GM21390 (cell line): ENCODE results near the gene CFL1.

Experiments used
- ATAC-seq: cut with Tn5 transposase; IDR thresholded peaks from one replicate; pipeline ENCODE4 v1.9.1; 2021; ENCODE audit not compliant: unreplicated experiment

Gene CFL1

DNA sequence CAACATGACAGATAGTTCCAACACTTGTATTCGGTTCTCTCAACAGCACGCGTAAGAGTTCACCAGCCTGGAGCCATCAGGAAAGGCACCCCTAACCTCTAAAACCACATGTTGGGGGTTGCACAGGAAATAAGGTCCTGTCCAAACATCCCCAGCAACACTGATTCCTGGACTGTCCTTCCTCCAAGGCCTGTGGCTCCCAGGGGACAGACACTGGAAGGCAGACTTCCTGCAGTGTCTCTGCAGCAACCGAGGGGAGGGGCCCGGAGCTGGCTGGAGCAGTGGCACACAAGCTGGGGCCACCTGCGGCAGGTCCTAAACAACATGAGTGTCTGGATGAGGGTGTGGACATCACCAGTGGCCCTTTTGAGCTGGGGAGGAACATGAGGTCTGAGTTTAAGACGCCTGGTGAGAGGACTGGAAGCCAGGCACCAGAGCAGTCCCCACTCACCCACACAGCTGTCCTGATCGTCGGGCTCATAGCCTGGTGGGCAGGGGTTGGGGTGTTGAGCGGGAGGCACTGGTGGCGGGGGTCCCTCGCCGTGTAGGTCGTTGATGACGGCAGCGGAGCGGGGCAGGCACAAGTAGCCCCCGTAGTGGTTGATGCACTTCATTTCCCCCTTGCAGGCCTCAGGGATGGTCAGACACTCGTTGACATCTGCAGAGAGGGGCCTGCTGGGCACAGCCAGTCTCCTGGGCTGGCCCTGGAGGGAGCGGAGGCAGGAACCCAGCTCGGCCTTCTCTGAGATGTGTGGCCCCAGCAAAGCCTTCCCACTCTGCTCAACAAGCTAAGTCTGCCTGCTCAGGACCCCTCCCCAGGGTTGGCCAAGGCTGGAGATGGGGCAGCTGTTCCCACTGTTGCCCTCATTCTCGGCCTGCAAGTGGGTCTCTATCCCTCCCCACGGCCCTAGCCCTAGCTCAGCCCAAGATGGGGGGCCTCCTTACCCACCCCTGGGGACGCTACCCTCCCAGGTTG, 13.0 kb upstream of the CFL1 start:
- ATAC-seq = no peak

DNA sequence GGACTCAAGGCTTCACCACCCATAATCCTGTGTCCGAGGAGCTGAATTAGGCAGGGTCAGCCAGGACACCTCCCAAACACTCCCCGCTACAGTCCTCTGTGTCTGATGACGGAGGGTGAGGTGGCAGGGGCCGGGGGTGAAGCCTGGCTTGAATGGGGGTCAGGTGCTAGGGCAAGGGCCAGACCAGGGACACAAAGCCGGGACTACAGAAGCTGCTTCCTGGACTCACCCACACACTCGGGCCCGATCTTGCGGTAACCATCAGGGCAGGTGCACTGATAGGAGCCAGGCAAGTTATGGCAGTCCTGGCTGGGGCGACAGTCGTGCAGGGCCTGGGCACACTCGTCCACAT, 12.3 kb upstream of the CFL1 start:
- no peak for ATAC-seq

DNA sequence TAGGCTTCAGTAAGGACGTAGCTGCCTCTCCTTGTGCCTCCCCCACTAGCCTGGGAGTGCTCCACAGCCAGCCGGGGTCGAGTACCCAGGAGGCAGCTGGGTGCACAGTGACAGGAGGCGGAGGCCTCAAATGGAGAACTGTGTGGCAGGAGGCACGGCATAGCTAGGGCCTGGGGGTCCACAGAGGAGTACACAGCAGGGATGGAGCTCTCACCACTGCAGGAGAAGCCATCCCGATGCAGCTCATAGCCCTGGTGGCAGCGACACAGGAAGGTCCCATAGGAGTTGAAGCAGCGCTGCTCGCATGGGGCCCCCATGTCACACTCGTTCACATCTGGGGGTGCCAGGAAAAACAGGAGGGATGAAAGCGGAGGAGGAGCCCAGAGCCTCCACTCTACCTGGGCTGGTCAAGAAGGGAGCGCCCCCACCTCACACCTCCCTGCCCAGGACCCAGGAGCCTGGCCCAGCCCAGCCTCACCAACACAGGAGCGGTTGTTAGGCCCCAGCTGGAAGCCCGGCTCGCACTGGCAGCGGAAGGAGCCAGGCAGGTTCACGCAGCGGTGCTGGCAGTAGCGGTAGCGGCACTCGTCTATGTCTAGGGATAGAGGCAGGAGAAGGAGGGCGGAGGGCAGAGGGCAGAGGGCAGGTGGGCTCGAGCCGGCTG, 11.8 kb upstream of the CFL1 start:
- ATAC-seq = no peak

DNA sequence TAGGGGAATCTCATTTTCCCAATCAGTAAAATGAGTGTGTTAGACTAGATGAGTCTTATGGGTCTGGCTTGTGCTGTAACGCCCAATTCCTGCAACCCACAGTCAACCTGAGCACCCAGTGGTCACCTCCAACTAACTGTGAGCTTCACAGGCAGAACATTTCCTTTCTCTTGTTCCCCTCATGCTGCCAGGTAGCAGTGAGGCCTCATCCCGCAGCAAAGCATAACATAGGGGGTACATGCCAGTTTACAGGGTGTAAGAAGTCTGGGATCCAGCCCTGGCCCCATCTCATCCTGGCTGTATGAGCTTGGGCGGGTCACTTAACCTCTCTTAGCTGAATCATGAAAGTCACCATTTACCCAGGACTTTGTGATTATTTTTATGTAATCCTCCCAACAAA, 10.9 kb upstream of the CFL1 start:
- no peak for ATAC-seq

DNA sequence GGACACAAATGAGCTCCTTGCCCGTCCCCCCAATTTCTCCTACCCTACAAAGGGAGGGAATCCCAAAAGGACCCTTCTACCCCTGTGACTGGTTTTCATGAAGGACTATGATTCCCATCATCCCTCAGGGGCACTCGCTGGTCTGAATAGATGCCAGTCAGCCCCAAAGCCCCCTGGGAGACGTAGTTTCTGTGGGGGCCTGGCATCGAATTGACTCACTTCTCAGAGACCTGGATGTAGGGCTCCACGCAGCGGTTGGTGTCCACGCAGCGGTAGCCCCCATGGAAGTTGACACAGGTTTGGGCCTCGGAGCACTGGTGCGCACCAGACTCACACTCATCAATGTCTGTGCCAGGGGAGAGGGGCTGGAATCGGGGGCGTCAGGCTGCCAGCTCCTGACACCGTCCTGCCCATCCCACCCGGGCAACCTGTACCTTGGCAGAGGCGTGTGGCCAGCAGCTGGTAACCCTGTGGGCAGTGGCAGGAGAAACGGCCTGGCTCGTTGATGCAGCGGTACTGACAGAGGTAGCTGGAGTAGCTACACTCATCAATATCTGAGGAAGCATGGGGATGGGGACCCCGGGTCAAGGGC, 10.2 kb upstream of the CFL1 start:
- no peak for ATAC-seq

DNA sequence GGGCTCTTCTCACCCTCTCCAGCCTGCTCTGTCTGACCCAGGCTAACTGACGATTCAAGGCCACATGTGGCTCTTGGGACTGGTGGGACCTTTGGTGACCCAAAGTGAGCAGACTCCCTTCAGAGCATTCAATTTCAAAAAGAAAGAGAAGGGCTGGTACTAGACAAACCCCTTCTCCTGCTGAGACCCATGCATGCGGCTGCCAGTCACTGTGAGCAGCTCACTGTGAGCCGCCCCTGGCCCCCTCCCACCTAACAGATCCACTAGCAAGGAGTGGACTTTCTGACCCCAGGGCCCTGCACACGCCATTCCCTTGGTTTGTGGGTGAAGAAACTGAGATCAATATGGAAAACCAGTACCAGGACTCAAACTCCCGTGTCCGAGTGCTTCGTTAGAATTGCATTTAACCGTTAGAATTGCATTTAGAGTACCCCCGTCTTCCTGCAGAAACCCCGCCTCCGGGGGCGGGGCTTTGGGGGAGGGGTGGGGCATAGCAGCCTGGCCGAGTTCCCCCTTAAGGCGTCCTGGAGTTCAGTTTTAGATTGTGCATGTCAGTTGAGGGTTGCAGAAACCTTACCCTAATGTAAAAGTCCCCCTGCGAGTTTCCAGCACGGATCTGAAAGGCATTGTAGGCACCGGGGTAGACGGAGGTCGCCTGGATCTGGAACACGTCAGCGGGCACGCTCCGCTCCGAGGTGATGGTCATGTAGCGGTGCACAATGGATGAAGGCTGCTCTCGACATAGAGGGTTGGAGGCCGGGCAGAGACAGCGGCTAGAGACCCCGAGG, 9.5 kb upstream of the CFL1 start:
- ATAC-seq = no peak

DNA sequence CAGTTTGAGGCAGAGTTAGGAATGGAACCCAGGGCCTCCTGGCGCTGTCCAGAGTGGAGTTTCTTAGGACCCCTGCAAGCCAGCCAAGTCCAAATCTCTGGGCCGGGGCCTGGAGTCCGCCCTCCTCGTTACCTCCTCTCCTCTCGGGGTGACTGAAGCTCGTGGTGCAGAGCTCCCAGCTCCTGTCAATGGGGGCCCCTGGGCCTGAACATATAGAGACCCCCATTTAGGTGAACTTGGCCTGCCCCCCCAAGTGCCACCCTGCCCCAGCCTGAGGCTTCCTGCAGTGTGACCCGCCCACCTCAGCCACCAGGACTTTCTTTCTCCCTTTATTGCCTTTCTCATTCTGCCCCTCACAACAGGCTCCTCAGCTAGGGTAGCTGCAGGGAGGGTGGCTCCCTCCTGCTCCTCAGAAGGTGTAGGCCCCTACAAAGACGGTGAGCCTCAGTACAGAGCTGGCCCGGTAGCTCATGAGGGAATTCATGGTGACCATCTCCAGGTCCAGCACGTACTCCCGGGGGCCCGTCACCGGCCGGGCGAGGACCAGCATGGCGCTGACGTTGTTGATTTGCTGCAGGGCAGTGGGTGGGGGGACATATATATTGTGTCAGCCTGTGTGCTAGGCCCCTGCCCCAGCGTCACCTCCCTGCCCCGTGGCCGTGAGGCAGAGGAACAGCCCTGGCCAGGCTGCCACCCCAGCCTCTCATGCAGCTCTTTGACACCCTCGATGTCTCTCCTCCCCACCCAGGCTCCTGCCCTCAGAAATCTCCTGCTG, 8.7 kb upstream of the CFL1 start:
- no peak for ATAC-seq

DNA sequence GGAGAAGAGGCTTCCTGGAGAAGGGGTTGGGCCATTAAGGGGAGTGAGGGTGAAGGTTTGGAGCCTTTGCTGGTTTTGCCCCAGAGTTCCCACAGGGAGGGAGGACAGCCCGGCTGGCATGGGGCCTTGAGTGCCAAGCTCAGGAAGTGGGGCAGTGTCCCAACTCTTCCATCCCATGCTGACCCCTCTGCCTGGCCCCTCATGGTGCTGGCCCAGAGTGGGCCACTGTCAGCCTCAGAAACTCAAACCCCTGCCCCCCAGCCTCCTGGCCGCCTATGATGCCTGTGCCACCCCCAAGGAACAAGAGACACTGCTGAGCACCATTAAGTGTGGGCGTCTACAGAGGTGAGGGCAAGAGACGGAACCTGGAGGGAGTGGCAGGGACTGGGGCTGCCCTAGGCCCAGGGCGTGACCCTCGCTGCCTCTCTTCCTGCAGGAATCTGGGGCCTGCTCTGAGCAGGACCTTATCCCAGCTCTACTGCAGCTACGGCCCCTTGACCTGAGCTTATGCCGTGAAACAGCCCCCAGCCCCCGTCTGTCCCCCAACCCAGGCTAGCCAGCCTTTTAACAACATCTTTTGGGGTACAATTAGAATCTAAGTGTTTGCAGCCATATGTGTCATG, 7.7 kb upstream of the CFL1 start:
- no peak for ATAC-seq

DNA sequence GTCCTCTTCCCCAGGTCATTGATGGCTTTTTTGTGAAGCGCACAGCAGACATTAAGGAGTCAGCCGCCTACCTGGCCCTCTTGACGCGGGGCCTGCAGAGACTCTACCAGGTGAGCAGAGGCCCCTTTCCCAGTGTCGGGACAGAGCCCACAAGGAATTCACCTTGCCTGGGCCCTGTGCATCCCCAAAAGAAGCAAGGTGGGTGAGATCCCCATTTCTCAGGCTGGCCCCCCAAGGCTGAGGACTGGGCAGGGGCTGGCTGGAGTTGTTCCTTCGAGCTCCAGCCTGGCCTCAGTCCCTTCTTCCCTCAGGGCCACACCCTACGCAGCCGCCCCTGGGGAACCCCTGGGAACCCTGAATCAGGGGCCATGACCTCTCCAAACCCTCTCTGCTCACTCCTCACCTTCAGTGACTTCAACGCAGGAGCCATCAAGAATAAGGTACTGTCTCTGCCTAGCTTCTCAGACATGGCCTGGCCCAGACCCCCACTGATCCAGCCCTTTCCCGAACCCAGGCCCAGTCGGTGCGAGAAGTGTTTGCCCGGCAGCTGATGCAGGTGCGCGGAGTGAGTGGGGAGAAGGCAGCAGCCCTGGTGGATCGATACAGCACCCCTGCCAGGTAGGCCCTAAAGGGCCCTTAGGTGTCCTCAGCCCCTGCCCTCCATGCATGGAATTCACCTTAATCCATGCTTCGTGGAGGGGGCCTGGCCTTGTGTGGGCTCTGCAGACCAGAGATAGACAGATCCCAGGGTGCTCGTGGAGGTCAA, 6.9 kb upstream of the CFL1 start:
- no peak for ATAC-seq

DNA sequence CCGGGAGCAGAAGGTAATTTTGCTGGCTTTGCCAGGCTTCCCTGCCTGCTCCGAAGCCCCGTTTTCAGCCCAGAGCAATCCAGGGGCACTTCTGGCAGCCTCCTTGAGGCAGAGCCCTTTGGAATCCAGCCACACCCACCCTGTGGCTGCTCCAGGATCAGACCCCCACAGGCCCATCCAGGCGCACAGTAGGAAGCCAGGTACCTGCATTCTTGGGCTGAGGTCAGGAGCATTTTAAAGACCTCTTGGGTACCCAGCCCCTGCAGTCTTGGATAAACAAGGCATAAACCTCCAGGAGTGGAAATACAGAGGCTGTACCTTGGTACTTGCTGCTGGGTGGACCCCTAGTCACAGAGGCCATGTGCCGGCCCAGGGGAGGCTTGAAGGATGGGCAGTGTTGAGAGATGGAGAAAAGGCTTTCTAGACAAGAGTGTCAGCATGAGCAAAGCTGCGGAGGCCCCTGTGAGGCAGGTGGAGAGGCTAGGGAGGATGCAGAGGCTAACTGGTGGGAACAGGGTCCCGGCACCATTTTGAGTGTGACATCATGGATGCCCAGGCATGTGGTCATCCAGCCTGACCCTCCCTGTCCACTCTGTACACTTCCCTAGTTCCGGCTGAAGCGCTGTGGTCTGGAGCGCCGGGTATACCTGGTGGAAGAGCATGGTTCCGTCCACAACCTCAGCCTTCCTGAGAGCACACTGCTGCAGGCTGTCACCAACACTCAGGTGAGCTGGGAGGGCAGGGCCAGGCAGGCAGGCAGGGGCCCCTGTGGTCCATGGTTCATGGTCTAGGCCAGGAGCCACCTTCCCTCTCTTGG, 6.1 kb upstream of the CFL1 start:
- no peak for ATAC-seq

DNA sequence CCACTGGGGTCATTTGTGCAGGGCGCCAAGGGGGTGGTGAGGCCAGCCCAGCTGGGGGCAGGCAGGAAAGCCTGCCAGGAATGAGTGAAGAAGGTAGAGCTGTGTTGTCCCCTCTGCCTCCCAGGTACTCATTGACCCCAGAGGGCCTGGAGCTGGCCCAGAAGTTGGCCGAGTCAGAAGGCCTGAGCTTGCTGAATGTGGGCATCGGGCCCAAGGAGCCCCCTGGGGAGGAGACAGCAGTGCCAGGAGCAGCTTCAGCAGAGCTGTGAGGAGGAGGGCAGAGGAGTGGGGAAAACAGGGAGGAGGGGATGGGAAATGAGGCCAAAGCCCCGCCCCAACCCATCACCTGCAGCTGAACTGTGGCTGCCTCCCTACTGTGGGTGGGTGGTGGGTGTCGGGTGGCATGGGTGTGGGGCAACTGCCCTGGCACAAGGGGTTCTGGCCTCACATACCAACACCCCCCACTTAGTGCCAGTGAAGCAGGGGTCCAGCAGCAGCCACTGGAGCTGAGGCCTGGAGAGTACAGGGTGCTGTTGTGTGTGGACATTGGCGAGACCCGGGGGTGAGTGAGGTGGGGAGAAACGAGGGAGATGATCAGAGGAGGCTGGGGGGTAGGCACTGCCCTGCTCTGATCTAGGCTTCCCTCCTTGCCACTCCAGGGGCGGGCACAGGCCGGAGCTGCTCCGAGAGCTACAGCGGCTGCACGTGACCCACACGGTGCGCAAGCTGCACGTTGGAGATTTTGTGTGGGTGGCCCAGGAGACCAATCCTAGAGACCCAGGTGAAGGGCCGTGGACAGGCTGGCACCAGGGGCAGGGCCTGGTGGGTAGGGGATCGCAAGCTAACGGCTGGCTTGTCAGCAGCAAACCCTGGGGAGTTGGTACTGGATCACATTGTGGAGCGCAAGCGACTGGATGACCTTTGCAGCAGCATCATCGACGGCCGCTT, 5.2 kb upstream of the CFL1 start:
- no peak for ATAC-seq

DNA sequence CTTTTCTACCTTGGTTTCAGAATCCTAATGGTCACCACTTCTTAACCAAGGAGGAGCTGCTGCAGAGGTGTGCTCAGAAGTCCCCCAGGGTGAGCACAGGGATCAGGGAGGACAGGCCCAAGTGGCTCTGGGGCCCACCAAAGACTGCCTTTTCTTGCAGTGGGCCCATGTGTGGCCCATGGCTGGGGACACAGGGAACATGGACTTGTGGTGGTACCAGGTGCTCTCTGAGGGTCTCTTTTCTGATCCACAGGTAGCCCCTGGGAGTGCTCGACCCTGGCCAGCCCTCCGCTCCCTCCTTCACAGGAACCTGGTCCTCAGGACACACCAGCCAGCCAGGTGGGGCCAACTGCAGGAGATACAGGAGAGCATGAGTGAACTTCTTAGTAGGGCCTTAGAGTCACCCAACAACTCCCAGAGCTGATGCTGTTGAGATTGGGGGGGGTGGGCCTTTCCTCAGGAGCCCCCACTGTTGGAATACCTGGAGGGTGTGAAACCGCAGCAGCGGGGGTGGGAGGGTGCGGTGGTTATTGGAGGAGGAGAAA, 4.3 kb upstream of the CFL1 start:
- ATAC-seq = no peak

DNA sequence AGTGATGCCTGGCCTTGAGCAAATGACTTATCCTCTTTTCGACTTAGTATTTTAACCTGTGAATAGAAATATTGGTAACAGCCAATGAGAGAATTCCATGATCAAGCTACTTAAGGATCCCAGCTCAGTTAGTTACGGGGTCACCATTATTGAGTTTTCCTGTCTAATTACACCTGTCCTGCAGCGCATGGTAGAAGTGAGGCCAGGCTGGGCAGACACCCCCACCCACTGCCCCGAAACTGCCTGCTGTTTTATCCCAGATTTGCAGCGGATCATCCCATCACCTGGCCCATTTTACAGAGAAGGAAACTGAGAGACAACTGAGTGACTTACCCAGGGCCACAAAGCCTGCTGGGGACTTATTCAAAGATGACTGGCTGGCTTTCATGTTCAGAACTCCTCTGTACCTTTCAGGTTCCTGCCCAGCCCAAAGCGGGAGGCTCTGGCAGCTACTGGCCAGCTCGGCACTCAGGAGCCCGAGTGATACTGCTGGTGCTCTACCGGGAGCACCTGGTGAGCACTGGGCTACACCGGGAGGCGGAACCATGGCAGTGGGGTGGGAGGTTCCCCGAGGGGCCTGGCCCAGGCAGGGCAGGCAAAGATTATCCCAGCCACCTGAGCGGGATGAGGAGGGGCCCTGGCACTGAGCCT, 3.7 kb upstream of the CFL1 start:
- ATAC-seq = no peak

DNA sequence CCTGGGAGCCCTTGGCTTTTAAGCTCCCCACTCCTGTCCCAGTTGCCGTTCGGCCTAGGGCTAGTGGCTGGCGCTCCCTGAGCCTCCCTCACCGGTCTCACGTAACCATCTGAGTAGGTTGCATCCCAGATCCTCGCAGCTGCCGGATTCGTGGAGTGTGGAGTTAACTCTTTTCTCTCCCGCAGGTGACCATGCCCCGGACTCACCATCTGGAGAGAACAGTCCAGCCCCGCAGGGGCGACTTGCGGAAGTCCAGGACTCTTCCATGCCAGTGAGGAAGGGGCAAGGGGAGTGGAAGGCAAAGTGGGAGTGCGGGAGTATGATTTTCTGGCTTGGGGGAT, 3.2 kb upstream of the CFL1 start:
- ATAC-seq = no peak

DNA sequence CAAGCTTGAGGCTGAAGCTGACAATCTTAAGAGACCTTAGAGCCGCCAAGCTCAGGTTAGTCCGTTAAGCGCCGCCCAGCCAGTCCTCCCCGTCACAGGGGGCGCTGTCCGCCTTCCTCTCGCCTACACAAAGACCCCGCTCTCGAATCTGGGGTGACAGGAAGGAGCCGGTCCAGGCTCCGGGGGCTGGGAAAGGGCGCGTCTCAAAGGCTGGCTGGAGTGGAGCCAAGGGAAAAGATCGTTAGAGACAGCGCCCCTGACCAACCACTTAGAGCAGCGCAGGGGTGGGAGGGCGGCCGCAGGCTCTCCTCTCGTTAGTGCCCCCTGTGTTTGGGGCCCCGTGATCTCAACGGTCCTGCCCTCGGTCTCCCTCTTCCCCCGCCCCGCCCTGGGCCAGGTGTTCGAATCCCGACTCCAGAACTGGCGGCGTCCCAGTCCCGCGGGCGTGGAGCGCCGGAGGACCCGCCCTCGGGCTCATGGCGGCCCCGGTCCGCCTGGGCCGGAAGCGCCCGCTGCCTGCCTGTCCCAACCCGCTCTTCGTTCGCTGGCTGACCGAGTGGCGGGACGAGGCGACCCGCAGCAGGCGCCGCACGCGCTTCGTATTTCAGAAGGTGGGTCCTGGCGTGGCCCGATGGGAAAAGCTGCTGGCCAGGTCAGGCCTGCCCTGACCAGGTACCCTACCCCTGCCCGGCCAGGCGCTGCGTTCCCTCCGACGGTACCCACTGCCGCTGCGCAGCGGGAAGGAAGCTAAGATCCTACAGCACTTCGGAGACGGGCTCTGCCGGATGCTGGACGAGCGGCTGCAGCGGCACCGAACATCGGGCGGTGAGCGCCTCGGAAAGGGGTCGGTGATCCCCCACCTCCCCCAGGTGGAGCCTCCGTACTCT, 2.5 kb upstream of the CFL1 start, which contains the start of gene MUS81:
TSS of gene MUS81 (plus strand) at position 156 of the 887 bp plus-strand sequence. CDS start at position 477, 321 bp downstream.
- peak; percentile 33 for ATAC-seq
